KMS-11 (cell line): Measurements from ENCODE around the gene SAMD10.

Experiments
- H2AFZ ChIP-seq: fragments of 200-600 bp; sonication (generic); 2 replicates; pipeline ENCODE4 v1.6.1; 2016; ENCODE audit warnings: antibody characterized with exemption, mixed run types, low read depth
- H3K27ac ChIP-seq: fragments of 200-600 bp; sonication (generic); 2 replicates; pipeline ENCODE4 v1.6.1; 2016; ENCODE audit warnings: mild to moderate bottlenecking, mixed run types
- H3K27me3 ChIP-seq: fragments of 200-600 bp; sonication (generic); 2 replicates; pipeline ENCODE4 v1.6.1; 2017; ENCODE audit warnings: mild to moderate bottlenecking, low read depth, mixed run types, moderate library complexity; ENCODE audit not compliant: insufficient read depth
- H3K36me3 ChIP-seq: fragments of 200-600 bp; sonication (generic); 2 replicates; pipeline ENCODE4 v1.6.1; 2017; ENCODE audit warnings: mild to moderate bottlenecking, mixed run types; ENCODE audit not compliant: insufficient read depth
- H3K4me1 ChIP-seq: fragments of 200-600 bp; sonication (generic); 2 replicates; pipeline ENCODE4 v1.6.1; 2016; ENCODE audit warnings: mild to moderate bottlenecking, low read depth, mixed run types; ENCODE audit not compliant: poor library complexity, severe bottlenecking
- H3K4me2 ChIP-seq: fragments of 200-600 bp; sonication (generic); 2 replicates; pipeline ENCODE4 v1.7.0; 2016; ENCODE audit warnings: mild to moderate bottlenecking, mixed run types
- H3K4me3 ChIP-seq: fragments of 200-600 bp; sonication (generic); IDR thresholded peaks from 2 replicates; pipeline ENCODE4 v1.6.1; 2017; ENCODE audit warnings: low read depth, low read length, mixed read lengths; ENCODE audit not compliant: insufficient read depth
- H3K79me2 ChIP-seq: fragments of 200-600 bp; sonication (generic); 2 replicates; pipeline ENCODE4 v1.6.1; 2016; ENCODE audit warnings: low read depth, mixed run types; ENCODE audit not compliant: insufficient read depth
- H3K9ac ChIP-seq: fragments of 200-600 bp; sonication (generic); 2 replicates; pipeline ENCODE4 v1.6.1; 2016; ENCODE audit warnings: mild to moderate bottlenecking, mixed run types
- H4K20me1 ChIP-seq: fragments of 200-600 bp; sonication (generic); 2 replicates; pipeline ENCODE4 v1.6.1; 2016; ENCODE audit warnings: mild to moderate bottlenecking, mixed run types; ENCODE audit not compliant: insufficient read depth
- TF ChIP-seq, protein P1 (sequence below): fragments of 200-600 bp; sonication (generic); conservative IDR thresholded peaks from 2 replicates; pipeline ENCODE4 v1.6.1; 2017; ENCODE audit warnings: low read depth, mild to moderate bottlenecking, antibody characterized with exemption, low read length, moderate library complexity, mixed read lengths

Gene SAMD10

DNA sequence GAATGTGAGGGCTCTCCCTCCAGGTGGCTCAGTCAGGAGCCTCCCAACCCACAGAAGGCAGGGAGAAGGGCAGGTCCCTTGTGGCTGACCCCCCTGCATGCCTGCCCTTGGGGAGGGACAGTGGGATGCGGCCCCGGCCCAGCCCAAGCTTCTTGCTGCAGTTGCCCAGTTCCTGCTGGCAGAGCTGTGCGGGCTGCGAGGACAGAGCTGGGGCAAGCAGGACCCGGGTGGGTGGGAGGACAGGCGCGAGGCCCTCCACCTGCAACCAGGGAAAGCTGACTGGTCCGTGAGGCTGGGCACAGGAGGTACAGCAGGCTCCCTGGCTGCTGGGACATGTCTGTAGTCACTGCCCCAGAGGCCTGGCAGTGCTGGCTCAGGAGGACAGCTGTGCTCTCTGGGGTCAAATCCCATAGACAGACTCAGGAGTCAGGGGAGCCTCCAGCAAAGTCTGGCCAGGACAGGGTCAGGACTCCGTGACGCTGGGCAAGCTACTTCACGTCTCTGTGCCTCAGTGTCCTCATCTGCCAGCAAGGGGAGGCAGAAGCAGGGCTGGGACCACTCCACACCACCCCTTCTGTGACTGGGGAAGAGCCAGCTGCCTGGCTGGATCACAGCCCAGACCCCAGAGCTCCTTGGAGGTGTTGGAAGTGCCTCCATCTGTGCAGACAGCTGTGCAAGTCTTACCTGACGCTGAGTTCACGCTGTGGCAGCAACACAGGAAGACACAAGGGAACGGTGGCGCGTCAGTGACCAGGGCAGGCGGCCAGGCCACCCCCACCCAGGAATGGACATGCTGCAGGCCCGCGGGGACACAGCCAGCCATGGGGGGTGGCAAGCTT lies 36.3 kb downstream of the SAMD10 start:
- Histone ChIP-seq H3K4me2 (no peak overlapping the region), H3K27me3 (no peaks in the 10 kb centered on the region), H3K9ac (no peak overlapping the region), H4K20me1 (no peaks in the 10 kb centered on the region; the same call in 1 of the 2 replicates), H3K79me2 (peaks cover 18% of the 10 kb centered on the region; the same call in 1 of the 2 replicates), H3K4me3 (no peak overlapping the region), H3K4me1 (no peaks in the 10 kb centered on the region), H3K36me3 (no peaks in the 10 kb centered on the region), H2AFZ (no peak overlapping the region), H3K27ac (no peak overlapping the region)
- TF ChIP-seq, protein P1, sequence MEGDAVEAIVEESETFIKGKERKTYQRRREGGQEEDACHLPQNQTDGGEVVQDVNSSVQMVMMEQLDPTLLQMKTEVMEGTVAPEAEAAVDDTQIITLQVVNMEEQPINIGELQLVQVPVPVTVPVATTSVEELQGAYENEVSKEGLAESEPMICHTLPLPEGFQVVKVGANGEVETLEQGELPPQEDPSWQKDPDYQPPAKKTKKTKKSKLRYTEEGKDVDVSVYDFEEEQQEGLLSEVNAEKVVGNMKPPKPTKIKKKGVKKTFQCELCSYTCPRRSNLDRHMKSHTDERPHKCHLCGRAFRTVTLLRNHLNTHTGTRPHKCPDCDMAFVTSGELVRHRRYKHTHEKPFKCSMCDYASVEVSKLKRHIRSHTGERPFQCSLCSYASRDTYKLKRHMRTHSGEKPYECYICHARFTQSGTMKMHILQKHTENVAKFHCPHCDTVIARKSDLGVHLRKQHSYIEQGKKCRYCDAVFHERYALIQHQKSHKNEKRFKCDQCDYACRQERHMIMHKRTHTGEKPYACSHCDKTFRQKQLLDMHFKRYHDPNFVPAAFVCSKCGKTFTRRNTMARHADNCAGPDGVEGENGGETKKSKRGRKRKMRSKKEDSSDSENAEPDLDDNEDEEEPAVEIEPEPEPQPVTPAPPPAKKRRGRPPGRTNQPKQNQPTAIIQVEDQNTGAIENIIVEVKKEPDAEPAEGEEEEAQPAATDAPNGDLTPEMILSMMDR: no peak

DNA sequence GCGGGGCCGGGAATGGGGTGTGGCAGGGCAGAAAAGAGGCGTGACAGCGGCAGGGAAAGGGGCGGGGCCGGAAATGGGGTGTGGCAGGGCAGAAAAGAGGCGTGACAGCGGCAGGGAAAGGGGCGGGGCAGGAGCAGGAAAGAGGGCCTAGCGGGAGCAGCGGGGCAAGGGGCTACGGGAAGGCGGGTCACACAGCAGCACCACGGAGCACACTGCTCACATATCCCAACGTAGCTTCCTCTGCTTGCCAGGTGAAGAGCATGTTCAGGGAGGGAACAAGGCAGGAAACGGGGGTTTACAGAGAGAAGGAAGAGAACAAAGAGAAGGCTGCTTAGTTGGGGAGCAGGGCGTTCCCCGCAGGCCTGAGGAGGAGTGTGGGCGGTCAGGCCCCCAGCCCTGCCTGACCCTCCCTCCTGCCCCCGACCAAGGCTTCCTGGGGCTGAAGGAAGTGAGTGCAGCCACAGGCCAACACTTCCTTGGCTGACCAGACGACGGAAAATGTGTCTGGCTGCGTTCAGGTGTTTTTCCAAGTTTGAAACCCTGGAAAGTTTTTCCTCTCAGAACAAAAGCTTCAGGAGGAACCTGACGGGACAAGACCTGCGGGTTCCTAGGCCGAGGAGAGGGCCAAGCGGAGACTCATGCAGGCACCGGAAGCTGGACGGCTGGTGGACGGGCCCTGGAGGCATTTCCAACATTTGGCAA lies 37.0 kb downstream of the SAMD10 start:
- Histone ChIP-seq H3K36me3 (no peaks in the 10 kb centered on the region), H3K4me3 (no peak overlapping the region), H3K4me1 (no peaks in the 10 kb centered on the region), H3K4me2 (no peak overlapping the region), H3K27me3 (no peaks in the 10 kb centered on the region), H2AFZ (no peak overlapping the region), H3K79me2 (peaks cover 13% of the 10 kb centered on the region; the same call in 1 of the 2 replicates), H3K9ac (no peak overlapping the region), H3K27ac (no peak overlapping the region), H4K20me1 (no peaks in the 10 kb centered on the region)
- TF ChIP-seq, protein P1: no peak

DNA sequence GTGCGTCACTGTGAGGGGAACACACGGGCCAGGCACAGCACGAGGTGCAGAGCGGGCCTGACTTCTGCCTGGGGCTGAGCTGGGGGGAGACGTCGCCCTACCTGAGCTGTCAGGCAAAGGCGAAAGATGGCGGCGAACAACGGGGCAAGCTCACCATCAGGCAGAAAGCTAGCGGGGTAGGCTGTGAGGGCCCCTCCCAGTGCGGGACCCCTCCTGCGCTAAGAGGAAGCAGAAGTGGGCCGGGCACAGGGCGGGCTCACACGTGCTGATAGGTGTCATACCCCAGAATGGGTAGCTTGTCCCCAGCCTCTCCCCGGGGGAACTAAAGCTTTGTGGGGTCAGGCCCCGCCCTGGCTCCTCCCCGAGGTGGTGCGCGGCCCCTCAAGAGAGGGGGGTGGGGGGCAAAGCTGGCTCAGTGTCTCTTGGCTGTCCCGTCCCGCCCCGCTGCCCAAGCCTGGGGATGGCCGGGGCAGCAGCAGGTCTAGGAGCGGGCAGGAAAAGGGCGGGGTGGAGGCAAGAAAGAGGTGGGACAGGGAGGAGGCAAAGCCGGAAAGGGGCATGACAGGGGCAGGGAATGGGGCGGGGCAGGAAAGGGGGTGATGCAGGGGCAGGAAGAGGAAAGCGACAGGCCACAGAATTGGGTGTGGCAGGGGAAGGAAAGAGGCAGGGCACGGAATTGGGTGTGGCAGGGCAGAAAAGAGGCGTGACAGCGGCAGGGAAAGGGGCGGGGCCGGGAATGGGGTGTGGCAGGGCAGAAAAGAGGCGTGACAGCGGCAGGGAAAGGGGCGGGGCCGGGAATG lies 38.0 kb downstream of the SAMD10 start:
- H3K36me3 ChIP-seq: no peaks in the 10 kb centered on the region
- H3K4me1 ChIP-seq: no peaks in the 10 kb centered on the region
- H3K27me3 ChIP-seq: no peaks in the 10 kb centered on the region
- no peak overlapping the region for H3K4me2 ChIP-seq
- peaks cover 4% of the 10 kb centered on the region; the same call in 1 of the 2 replicates for H3K79me2 ChIP-seq
- H3K9ac ChIP-seq: no peak overlapping the region
- H4K20me1 ChIP-seq: no peaks in the 10 kb centered on the region
- no peak overlapping the region for H2AFZ ChIP-seq
- H3K27ac ChIP-seq: no peak overlapping the region
- no peak overlapping the region for H3K4me3 ChIP-seq
- TF ChIP-seq, protein P1: no peak

DNA sequence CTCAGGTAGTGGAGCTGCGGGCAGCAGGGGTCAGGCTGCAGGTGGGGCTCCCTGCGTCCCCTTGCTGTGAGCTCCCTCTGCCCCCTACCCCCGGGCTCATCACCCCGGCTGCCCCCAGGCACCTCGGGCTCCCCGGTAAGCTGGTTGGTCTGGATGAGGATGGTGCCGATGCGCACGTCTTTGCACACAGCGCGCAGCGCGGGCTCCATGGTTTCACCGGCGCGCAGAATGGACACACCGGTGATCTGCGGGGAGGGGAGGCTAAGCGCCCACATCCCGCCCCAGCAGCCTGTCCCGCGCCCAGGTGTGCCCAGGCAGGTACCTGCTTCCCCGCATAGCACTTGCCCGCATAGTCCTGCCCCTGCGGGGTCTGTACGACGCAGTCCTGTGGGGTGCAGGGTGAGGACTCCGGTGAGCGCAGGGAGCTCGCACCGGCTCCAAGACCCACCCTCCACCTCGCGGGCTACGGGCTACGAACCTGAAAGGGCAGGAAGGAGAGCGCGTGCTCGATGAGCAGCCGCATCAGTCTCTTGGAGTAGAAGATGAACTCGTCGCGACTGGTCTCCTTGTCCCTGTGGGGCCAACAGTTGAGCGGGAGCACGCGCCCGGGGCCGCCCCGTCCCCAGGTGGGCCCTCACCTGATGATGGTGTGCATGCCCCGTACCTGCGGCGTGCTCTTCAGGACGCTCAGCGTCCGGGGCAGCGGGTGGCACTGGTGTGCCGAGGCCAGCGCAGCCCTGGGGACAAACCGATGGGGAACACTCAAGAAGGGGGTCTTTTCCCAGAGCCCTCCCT lies 38.8 kb downstream of the SAMD10 start:
- Histone ChIP-seq H3K4me2 (no peak overlapping the region), H3K27ac (no peak overlapping the region), H4K20me1 (no peaks in the 10 kb centered on the region), H3K27me3 (no peaks in the 10 kb centered on the region), H2AFZ (no peak overlapping the region), H3K4me3 (no peak overlapping the region), H3K4me1 (no peaks in the 10 kb centered on the region), H3K36me3 (no peaks in the 10 kb centered on the region; the same call in 1 of the 2 replicates), H3K79me2 (no peaks in the 10 kb centered on the region), H3K9ac (no peak overlapping the region)
- TF ChIP-seq, protein P1: no peak
